ENCODE data around the gene MED31.
"Not testable (repeated sequence)": the region's sequence is repeated elsewhere in the genome, so short reads cannot be mapped to it uniquely, and the experiment has no call there.

MED31 gene

DNA sequence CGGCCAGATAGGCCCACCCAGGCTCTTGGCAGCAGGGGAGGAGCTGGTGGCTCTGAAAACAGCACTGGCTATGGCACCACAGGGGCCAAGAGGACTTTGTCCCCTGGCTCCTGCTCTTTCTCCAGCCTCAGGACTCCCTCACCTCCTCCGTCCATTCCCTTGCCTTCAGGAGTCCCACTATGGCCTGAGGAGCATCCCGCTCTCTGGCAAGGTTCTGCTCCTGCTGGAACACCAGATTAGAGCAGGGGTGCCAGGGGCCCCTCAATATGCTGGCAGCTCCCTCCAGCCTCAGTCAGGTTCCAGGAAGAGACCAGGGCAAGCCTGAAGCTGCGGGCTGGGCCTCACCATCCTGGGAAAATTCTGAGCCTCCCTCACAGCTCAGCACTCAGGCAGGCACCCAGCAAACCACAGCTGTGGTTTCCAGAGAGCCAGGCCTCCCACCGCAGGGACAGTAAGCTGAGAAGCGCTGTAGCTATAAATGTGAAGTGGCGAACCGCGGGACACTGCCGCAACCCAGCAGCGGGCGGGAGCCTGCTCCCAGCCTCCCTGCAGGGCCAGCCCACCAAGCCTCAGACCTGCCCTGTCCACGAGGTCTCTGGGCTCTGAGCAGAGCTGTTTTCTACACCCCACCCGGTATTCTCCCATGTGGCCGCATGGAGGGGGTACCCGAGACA is 25.9 kb upstream of the MED31 start:
- no peak for DNase-seq (ENCODE audit: low read depth in 2 of 2)

DNA sequence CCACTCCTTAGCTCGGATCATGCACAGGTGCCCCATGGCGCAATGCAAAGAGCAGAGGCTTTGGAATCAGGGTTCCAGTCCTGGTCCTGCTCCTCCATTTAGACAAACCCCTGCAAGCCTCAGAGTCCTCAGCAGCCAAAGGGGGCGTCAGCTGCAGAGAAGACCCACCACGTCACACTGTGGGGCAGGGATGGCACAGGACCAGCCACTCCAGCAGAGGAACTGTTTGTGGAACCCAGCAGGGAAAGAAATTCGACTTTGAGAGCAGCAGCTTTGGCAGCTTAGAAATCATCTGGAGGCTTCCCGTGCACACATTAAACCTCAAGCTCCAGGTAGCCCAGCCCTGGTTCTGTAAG is 25.4 kb upstream of the MED31 start:
- DNase-seq (ENCODE audit: low read depth in 2 of 2) = no peak

DNA sequence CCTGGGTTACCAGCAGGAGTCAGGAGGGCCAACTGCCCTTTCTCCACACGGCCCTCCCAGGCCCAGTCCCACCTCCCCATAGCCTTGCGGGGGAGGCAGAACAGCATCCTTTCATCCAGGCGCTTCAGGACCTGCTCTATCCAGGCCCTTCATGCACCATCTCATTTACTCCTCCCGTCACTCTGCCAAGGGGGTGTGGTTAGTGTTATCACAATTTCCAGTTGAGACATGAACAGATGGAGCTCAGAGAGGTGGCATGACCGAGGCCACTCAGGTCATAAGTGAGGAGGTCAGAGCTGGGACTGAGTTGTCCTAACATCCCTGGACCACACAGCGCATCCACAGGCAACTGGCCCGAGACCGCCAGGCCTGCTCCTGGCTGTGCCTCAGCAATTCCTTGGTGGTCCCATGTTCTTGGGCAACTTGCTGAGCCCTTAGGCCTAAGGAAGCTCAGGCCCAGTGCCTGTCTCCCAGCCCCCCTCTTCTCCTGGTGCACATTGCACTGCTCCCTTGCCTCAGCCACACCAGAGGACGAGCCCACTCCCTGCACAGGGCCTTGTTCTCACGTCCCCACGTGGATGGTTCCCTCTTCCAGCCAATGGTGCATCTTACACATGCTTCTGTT is 23.9 kb upstream of the MED31 start:
- DNase-seq (ENCODE audit: low read depth in 2 of 2) = no peak

DNA sequence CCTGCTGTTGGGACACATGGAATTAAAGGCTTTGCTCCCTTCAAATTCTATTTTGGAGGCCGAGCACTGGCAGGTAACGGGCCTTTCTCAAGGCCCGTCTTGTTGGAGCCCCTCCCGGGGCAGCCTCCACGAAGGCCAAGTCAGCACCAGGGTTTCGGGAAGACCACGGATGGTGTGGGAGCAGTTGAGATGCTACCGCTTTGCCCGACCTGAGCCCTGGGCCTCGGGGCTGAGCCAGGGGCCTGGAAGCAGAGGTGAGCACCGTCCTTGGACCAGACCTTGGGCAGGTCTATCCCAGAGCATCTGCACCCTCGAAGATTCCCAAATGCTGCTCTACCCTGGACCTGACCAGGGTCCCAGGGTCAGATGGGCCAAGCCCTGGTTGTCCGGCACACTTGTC is 23.2 kb upstream of the MED31 start:
- no peak for DNase-seq (ENCODE audit: low read depth in 2 of 2)

DNA sequence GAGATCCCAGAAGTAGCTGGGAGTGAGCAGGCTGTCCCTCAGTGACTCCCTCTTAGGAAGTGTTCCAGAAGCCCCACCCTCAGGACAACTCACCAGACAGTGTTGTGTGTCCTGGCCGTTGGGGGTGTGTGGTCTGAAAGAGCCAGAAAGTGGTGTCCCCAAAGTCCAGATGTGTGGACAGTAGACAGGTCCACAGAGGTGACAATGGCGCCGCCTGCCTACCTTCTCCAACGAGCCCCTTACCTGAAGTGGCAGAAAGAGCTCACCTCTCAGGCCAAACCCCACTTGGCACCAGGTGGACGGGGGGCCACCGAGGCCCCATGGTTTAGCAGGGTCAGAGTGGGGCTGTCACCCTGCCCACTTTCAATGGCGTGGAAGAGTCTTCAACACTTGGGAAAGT is 20.0 kb upstream of the MED31 start:
- no peak for DNase-seq (ENCODE audit: low read depth in 2 of 2)

DNA sequence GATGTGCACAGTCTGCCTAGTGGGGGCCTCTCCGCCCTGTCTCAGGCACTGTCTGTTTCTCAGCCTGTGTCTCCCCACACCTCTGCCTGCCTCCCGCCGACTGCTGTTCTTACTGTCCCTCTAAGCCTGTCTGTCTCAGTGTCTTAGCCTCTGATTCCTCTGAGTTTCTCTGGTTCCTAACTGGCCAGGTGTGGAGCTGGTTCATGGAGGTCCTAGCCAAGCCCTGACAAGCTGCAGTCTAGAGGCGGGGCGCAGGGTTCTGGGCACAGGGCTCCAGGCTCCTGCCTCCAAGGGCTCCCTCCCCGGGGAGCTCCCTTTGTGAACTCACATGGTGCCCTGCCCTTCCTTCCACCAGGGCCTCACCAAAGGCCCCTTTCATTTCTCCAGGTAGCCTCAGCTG is 19.6 kb upstream of the MED31 start:
- no peak for DNase-seq (ENCODE audit: low read depth in 2 of 2)

DNA sequence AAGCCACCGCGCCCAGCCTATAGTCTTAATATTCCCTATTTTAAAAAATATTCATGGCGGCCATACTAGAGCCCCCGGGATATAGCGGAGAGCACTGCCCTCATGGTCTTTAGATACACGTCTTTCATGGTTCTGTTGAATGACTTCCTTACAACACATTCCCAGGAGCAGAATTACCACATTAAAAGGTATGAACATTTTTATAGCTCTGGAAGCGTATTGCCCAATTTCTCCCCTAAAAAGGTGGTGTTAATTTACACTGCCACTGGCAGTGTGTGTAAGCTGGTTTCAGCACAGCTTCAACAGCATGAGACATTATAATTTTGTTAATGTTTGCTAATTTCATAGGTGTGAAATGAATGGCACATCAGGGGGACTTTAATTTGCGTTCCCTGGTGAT is 19.2 kb upstream of the MED31 start:
- no peak for DNase-seq (ENCODE audit: low read depth in 2 of 2)

DNA sequence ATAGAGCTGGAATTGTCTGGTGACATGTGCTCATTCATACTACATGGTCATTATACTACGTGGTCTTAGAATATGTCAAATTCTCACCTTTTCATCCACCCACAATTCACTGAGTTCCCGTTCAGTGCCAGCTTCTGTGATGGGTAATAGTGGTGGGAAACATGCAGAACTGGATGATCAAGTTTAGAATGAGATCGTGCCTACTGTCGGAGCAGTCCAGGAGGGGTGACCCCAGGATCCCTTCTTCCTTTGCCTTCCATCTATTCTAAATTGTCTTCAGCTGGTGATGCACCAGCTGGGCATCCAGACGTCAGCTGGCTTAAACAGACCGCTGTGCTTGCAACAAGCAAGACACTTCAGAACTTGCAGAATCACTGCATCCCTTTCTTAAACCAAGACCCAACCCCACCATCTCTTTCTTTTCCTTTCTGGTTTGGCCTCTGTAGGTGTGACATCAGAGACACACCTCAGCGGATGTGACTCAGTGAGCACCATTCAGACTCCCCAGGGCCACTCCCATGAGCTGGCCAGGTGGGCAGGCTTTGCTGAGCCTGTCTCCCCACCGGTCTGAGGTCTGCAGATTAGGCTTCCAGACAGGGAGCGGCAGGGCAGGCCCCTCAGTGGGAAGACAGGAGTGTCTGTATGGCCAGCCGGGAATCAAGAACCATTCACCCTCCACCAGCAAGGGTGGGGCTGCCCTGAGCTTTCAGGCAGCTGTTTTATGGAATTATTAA is 18.2 kb upstream of the MED31 start:
- DNase-seq (ENCODE audit: low read depth in 2 of 2) = no peak

DNA sequence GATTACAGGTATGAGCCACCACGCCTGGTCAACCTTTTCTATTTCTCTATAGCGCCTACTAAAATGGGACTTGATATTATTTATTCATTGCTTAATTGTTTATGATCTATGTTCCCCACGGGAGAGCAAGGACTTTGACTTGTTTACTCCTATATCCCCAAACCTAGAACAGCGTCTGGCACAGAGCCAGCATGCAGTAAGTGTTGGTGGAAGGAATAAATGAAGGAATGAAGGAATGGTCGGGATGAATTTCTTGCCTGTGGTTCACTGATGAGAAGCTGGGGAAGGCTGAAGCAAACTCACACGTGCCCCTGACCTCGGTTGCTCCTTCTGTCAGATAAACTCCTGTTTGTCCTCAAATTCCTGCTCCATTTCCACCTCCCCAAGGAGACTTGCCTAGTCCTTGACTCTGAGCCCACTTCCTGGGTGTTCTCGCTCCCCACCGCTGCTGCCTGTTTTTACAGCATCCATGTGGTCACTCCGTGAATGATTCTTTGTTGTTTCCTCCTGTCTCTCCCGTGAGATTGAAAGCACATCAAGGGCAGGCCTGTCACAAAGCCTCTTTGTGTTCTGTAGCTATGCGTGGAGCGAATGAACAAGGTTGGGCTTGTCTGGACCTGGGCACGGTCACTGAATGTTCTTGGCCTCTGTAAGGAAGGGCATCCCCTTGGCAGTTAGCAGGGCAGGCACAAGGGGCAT is 17.5 kb upstream of the MED31 start:
- DNase-seq (ENCODE audit: low read depth in 2 of 2) = no peak

DNA sequence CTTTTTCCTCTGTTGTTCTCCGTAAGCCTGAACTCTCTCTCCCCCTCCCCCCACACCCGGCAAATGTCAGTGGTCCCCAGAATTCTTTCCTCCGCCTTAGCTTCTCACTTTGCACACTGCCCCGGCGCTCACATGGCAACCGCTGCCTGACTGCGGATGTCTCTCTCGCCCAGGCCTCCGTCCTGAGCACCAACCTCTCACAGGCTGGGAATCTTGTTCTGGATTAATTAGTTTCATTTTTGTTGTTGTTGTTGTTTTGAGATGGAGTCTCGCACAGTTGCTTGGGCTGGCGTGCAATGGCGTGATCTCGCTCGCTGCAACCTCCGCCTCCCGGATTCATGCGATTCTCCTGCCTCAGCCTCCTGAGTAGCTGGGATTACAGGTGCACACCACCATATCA is 16.8 kb upstream of the MED31 start:
- DNase-seq (ENCODE audit: low read depth in 2 of 2) = no peak

DNA sequence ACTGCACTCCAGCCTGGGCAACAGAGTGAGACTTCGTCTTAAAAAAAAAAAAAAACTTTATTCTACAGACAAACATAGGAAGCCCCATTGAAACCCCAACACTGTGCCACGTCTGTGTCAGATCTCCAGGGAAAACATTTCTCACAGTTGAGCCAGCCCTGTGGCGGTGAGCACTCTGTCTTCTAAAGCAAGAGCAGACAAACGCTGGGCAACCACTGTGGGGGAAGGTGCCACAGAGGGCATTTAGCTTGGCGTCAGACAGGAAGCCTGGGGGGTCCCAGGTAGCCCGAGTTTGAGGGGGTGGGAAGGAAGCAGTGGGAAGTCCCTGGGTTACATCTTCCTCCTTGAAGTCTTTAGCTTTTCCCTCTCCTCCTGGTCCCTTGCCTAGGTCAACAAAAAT is 16.1 kb upstream of the MED31 start:
- no peak for DNase-seq (ENCODE audit: low read depth in 2 of 2)

DNA sequence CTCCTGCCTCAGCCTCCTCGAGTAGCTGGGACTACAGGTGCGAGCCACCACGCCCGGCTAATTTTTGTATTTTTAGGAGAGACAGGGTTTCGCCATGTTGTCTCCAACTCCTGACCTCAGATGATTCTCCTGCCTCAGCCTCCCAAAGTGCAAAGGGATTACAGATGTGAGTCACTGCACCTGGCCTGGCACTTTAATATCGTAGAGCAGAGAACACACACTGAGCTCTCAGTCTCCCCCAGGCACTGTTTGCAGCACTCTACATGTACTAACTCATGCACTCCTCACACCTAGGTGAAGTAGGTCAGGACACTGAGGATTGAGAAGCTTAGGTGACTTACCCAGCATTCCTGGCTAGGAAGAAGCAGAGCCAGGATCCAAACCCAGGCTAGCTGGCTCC is 15.2 kb upstream of the MED31 start:
- DNase-seq (ENCODE audit: low read depth in 2 of 2) = no peak

DNA sequence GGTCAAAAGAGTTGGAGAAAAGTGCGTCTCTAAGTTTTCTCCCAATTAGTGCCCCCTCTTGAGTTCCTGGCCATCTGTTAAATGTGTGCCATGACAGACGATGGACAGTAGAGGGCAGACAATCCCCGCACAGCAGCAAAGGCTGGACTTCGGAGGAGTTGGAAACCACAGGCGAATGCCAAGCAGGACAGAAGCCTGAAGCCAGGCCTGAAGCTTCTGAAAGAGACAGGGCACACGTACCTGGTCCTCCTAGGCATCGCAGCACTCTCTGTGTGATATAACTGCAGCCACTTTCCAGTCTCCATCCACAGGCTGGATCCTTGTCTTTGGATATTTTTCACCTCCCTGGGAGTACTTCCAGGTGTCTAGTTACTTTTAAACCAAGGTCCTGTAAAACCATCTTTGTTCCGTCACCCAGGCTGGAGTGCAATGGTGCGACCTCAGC is 14.7 kb upstream of the MED31 start:
- no peak for DNase-seq (ENCODE audit: low read depth in 2 of 2)

DNA sequence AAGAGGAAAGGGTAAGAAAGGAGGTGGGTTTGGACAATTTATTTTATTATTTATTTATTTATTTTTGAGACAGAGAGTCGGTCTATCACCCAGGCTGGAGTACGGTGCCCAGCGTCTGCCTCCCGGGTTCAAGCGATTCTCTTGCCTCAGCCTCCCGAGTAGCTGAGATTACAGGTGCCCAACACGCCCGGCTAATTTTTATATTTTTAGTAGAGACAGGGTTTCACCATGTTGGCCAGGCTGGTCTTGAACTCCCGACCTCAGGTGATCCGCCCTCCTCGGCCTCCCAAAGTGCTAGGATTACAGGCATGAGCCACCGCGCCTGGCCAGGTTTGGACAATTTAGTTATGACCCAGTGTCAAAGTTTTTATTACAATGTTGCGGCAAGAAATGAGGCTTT is 11.8 kb upstream of the MED31 start:
- DNase-seq (ENCODE audit: low read depth in 2 of 2) = not testable (repeated sequence)

DNA sequence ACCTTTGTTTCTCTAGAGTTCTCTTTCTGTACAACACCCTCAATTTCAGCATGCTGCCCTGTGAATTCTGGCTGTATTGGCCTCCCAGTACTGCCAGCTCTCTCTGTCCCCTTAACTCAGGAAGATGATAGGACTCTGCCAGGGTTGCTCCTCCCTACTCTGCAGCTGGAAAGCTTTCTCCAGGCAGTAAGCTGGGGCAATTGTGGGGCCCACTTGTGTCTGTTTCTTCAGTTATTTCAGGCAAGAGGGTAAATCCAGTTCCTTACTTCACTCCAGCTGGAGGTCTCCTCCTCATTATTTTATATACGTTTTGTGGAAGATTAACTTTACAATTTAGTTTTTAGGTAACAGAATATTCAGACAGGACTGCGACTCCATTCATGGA is 10.1 kb upstream of the MED31 start:
- DNase-seq (ENCODE audit: low read depth in 2 of 2) = no peak

DNA sequence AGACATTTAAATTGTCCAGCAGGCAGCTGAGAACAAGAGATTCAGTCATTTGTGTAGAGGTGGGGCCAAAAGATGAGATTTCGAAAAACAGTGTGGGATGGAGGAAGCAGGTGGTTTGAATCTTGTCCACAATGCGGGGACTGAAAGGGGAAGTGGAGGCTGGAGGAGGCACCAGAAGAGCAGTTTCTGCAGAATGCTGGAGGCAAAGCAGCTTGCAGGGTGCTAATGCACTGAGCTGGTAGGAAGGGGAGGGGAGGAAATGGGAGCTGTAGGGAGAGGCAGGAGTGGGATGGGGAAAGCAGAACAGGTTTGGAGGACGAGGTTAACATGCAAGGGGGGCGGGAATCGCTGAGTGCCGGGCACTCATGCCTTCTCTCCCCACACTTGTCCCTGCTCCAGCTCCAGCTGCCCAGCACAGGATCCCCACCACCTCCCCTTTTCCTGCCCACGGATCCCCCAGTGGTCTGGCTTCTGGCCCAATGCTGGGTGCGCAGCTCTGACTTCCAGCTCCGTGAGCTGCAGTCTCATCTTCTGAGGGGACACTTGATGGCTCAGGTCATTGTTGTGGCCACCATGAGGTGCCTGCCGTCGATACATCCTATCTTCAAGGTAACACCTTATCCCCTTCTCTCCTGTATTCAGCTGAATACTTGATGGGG is 9.5 kb upstream of the MED31 start:
- DNase-seq (ENCODE audit: low read depth in 2 of 2) = no peak

DNA sequence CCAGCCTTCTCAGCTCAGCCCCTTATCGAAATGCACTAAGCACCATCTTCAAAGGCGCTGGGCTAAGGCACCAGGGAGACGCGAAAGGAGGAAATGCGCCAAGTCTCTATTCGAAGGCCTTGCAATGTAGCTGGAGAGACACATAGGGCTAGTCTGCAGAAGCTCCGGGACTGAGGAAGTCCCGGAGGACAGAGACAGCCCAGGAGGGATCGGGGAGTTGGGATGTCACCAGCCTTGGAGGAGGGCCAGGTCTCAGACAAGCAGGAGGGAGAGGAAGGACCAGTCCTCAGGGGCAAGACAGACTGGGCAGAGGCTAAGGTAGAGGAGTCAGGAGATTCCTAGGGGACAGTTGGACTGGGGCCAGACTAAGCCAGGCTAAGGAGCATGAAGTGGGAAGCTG is 8.7 kb upstream of the MED31 start:
- DNase-seq (ENCODE audit: low read depth in 2 of 2) = no peak

DNA sequence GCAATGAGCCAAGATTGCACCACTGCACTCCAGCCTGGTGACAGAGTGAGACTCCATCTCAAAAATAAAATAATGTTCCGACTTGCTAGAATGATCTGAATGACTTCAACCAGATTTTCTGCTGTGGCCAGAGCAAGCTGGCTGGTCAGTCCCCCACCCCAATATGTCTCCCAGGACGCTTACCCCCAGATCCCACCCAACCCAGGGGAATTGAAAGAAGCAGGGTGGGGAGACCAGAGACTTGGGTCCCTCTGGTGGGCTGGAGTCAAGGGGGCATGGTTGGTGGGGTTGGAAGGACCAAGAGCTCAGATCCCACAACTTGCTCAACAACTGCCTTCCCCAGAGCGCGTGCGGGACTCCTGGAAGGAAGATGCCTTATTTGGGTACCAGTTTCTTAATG is 7.0 kb upstream of the MED31 start:
- DNase-seq (ENCODE audit: low read depth in 2 of 2) = not testable (repeated sequence)

DNA sequence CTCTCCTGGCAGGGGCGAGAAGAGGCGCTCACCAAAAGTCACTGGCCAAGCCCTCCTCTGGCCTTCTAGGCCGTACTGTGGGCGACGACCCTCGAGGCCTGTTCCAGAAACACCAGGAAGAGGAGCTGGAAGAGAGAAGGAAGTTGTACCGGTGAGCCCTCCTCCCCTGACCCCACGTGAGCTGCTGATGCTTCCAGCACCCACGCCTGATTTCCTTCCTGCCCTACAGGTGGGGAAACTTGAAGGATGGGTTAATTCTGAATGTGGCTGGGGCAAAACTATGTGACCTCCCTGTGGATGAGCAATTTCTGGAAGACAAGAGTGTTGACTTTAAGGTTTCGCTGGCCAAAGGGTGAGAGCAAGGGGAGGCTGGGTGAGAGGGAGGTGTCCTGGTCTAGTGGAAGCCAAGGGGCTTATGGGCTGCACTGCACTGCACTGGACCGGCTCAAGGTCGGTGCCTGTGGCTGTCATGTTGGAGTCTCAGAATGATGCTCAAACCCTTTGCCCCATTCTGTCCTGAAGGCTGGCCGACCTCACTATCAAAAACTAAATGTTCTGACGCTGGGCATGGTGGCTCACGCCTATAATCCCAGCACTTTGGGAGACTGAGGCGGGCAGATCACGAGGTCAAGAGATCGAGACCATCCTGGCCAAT is 6.4 kb upstream of the MED31 start:
- DNase-seq (ENCODE audit: low read depth in 2 of 2) = no peak

DNA sequence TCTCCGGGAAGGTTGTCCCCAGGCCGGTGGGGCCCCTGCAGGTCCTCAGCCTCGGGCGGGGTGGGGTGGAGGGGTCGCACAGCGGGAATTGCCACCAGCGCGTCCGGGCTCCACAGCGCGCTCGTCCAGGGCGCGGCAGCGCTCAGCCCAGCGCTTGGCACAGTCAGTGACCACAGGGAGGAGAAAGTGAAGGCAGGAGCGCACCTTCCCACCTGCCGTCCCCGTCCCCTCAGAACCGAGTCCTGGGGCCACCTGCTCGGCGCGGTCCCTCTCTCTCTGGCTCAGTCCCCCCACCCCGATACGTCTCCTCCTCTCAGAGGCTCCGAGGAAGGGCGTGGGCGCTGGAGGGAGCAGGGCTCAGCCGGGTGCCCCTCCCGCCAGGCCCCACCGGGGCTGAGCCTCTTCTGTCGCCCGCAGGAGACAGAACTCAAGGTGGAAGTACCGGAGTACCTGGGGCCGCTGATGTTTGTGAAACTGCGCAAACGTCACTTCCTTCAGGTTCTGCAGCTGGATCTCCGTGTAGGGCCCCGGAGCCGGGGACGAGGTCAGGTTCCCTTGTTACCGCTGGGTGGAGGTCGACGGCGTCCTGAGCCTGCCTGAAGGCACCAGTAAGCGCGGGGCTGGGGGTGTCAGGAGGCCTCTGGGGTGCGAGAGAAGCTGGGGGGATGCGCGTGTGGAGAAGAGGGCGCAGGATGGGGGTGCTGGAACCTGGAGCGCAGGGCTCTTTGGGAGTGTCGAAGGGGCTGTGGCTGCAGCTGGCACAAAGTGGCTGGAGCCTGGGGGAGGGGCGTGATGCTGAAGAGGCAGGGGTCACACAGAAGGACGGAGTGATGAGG is 5.6 kb upstream of the MED31 start:
- not testable (repeated sequence) for DNase-seq (ENCODE audit: low read depth in 2 of 2)
